Measurements from ENCODE around the gene SIRT4. TPM values are rescaled to one million over a fixed set of nuclear protein-coding genes. Genes with fewer than 3 reads are reported as not detected.

SIRT4 gene
- total and polyA plus RNA-seq, 2 of the 4 experiments (the other 2 are of a cell fraction) = 0.87 to 2.0 TPM

DNA sequence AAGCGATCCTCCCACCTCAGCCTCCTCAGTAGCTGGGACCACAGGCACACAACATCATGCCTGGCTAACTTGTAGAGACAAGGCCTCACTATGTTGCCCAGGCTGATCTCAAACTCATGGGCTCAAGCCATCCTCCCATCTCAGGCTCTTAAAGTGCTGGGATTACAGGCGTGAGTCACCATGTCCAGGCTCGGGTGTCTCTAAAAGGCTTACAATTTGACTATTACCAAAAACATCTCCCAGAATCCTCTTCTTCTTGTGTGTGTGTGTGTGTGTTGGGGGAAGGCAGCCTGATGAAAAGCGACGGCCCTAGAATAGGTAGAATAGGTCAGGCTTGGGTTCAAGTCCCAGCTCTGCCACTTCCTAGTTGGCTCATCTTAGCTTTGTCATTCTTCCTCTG, 50.0 kb downstream of the SIRT4 start:
- Histone ChIP-seq H3K4me2 (ENCODE audit: low read depth, low read length) (no peak overlapping the region), H3K9ac (ENCODE audit: low read depth, low read length) (no peak overlapping the region), H2AK5ac (ENCODE audit: low read depth, low read length) (no peak overlapping the region), H3K27me3 (ENCODE audit: control insufficient read depth, insufficient read depth, low read length) (peaks cover 23% of the 10 kb centered on the region), H3K79me1 (ENCODE audit: low read depth in 1 of 2, low read length in 2 of 2) (no peaks in the 10 kb centered on the region), H2BK5ac (ENCODE audit: low read depth, low read length, poor library complexity, severe bottlenecking) (no peak overlapping the region), H3K4me3 (ENCODE audit: insufficient read depth, low read depth, low read length) (no peak overlapping the region), H2AFZ (replicated peaks; ENCODE audit: low read length, poor library complexity) (no peak overlapping the region), H3K9me1 (ENCODE audit: insufficient read depth, low read length) (0 out of 2 replicates have a peak, but pooled peaks cover 3% of the 10 kb centered on the region), H3K23ac (ENCODE audit: low read depth, low read length) (no peak overlapping the region), H4K8ac (ENCODE audit: low read depth in 2 of 2, low read length in 2 of 2) (no peak overlapping the region), H2BK15ac (ENCODE audit: low read depth, low read length) (no peak overlapping the region), H3K4me1 (ENCODE audit: control insufficient read depth, insufficient read depth, low read length) (no peaks in the 10 kb centered on the region), H4K5ac (ENCODE audit: low read depth, low read length) (no peak overlapping the region), H3K9me3 (ENCODE audit: control insufficient read depth, insufficient read depth, low read length) (no peaks in the 10 kb centered on the region), H3K27ac (ENCODE audit: insufficient read depth, low read length) (no peak overlapping the region), H2BK120ac (ENCODE audit: low read depth, low read length) (no peak overlapping the region), H3K36me3 (ENCODE audit: control insufficient read depth, insufficient read depth, low read length) (no peaks in the 10 kb centered on the region), H3K56ac (ENCODE audit: extremely low read depth, insufficient read depth, low read length) (no peak overlapping the region), H4K20me1 (ENCODE audit: insufficient read depth, low read length) (no peaks in the 10 kb centered on the region), H4K91ac (ENCODE audit: insufficient read depth, low read depth, low read length) (no peak overlapping the region), H3K14ac (replicated peaks; ENCODE audit: low read depth, low read length) (no peak overlapping the region), H3K18ac (ENCODE audit: low read depth, low read length) (no peak overlapping the region), H3K4ac (ENCODE audit: low read depth, low read length) (no peak overlapping the region), H2AK9ac (replicated peaks; ENCODE audit: low read depth, low read length, poor library complexity) (no peak overlapping the region), H2BK20ac (ENCODE audit: low read depth, low read length) (no peak overlapping the region)
- CTCF ChIA-PET = no interaction called here
- in situ Hi-C loops (cut with MboI; ENCODE audit: low sequenced_read_pairs) = no loop called here
- POLR2A ChIA-PET (ENCODE audit: unreplicated experiment) = no interaction called here
- WGBS, 2 experiments (ENCODE audit: extremely low coverage in 2 of 2, insufficient read length in 1 of 2) = 100% methylated on average over 1 of the region's 5 CpGs; no CpG with 5 or more reads in 1 of the 2 experiments
- TF ChIP-seq CEBPB (IDR thresholded peaks at IDR 0.05; ENCODE audit: low read depth, low read length) (no peak), USF2 (IDR thresholded peaks at IDR 0.05; ENCODE audit: low read depth, low read length) (no peak), BHLHE40 (IDR thresholded peaks at IDR 0.05; ENCODE audit: low read depth, low read length) (no peak), MAZ (IDR thresholded peaks at IDR 0.05; ENCODE audit: borderline replicate concordance, low read depth, low read length) (no peak), RFX5 (IDR thresholded peaks at IDR 0.05; ENCODE audit: low read depth, low read length) (no peak)
- TF ChIP-seq, protein P1, sequence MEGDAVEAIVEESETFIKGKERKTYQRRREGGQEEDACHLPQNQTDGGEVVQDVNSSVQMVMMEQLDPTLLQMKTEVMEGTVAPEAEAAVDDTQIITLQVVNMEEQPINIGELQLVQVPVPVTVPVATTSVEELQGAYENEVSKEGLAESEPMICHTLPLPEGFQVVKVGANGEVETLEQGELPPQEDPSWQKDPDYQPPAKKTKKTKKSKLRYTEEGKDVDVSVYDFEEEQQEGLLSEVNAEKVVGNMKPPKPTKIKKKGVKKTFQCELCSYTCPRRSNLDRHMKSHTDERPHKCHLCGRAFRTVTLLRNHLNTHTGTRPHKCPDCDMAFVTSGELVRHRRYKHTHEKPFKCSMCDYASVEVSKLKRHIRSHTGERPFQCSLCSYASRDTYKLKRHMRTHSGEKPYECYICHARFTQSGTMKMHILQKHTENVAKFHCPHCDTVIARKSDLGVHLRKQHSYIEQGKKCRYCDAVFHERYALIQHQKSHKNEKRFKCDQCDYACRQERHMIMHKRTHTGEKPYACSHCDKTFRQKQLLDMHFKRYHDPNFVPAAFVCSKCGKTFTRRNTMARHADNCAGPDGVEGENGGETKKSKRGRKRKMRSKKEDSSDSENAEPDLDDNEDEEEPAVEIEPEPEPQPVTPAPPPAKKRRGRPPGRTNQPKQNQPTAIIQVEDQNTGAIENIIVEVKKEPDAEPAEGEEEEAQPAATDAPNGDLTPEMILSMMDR (conservative IDR thresholded peaks at IDR 0.05; ENCODE audit: low read depth, low read length) = no peak
- ATAC-seq (ENCODE audit: low read depth) (peak; percentile 67), DNase-seq (peak; percentile 50)
- dilution Hi-C loops (cut with HindIII; ENCODE audit: low sequenced_read_pairs, unreplicated experiment) = no loop called here
- intact Hi-C loops (cut with micrococcal nuclease) = no loop called here
- no TSS peak for BruUV-seq (replicated peaks)
